ENCODE results near the gene TRIM63. TPM values are rescaled to one million over a fixed set of nuclear protein-coding genes. Genes with fewer than 3 reads are reported as not detected.

TRIM63 gene
- total RNA-seq, 1 experiment from 2014 or later: not detected

GRCh38 chr1:26058052-26058595 is 9.3 kb downstream of the TRIM63 start:
- peaks cover 17% of the 10 kb centered on the region for H3K27me3 Mint-ChIP-seq (ENCODE audit: low read depth)
- no peaks in the 10 kb centered on the region for H3K4me1 Mint-ChIP-seq
- ChIA-PET POLR2A (no interaction called here), CTCF (interaction anchor here (0.7 to 2.2 kb wide), 3 partner anchors 22 to 87 kb away, joined by 3 to 16 read pairs (median 4); no protein-coding TSS in a partner anchor)
- H3K9me3 Mint-ChIP-seq: no peaks in the 10 kb centered on the region
- H3K36me3 Mint-ChIP-seq: no peaks in the 10 kb centered on the region
- no peak for TF ChIP-seq ETV6 (CRISPR knock-in tag; IDR thresholded peaks at IDR 0.05)
- no peak for TF ChIP-seq ATF6 (CRISPR knock-in tag; IDR thresholded peaks at IDR 0.05)
- no peak for TF ChIP-seq ARID4B (CRISPR knock-in tag; IDR thresholded peaks at IDR 0.05; ENCODE audit: borderline replicate concordance)
- no peak for TF ChIP-seq USF2 (CRISPR knock-in tag; IDR thresholded peaks at IDR 0.05)
- TF ChIP-seq FOXP4 (CRISPR knock-in tag; IDR thresholded peaks at IDR 0.05): no peak
- TF ChIP-seq NR1H2 (CRISPR knock-in tag; IDR thresholded peaks at IDR 0.05): no peak
- TF ChIP-seq FOXJ3 (CRISPR knock-in tag; IDR thresholded peaks at IDR 0.05; ENCODE audit: borderline replicate concordance): no peak
- TF ChIP-seq ZNF121 (CRISPR knock-in tag; IDR thresholded peaks at IDR 0.05): no peak
- no peak for TF ChIP-seq ATF2 (CRISPR knock-in tag; IDR thresholded peaks at IDR 0.05; ENCODE audit: borderline replicate concordance, low read depth)
- TF ChIP-seq HMGXB4 (CRISPR knock-in tag; IDR thresholded peaks at IDR 0.05): no peak
- no peak for DNase-seq (ENCODE audit: low spot score)
- ATAC-seq: no peak
- no peak overlapping the region for H3K4me3 Mint-ChIP-seq
- H3K27ac Mint-ChIP-seq: no peak overlapping the region

- no peak overlapping the region for H3K27ac Mint-ChIP-seq
- no peaks in the 10 kb centered on the region for H3K36me3 Mint-ChIP-seq
- H3K9me3 Mint-ChIP-seq: no peaks in the 10 kb centered on the region
- no peaks in the 10 kb centered on the region for H3K4me1 Mint-ChIP-seq
- ATAC-seq: no peak
- CTCF ChIA-PET: interaction anchor here (4.4 kb wide), 1 partner anchor 21 kb away, joined by 27 read pairs; no protein-coding TSS in a partner anchor
- H3K27me3 Mint-ChIP-seq (ENCODE audit: low read depth): peaks cover 17% of the 10 kb centered on the region
- no peak for DNase-seq (ENCODE audit: low spot score)
- POLR2A ChIA-PET: no interaction called here
- H3K4me3 Mint-ChIP-seq: no peak overlapping the region
- no peak for TF ChIP-seq USF1 (CRISPR knock-in tag; IDR thresholded peaks at IDR 0.05)
- TF ChIP-seq CBFB (CRISPR knock-in tag; IDR thresholded peaks at IDR 0.05; ENCODE audit: low read depth): no peak
- TF ChIP-seq JUN (CRISPR knock-in tag; IDR thresholded peaks at IDR 0.05): no peak
- no peak for TF ChIP-seq RORB (CRISPR knock-in tag; IDR thresholded peaks at IDR 0.05)
- no peak for TF ChIP-seq MAX (CRISPR knock-in tag; IDR thresholded peaks at IDR 0.05)
- TF ChIP-seq ZNF317 (CRISPR knock-in tag; IDR thresholded peaks at IDR 0.05; ENCODE audit: borderline replicate concordance, low read depth): no peak
- TF ChIP-seq ZMAT4 (CRISPR knock-in tag; IDR thresholded peaks at IDR 0.05): no peak
- no peak for TF ChIP-seq ZNF232 (CRISPR knock-in tag; IDR thresholded peaks at IDR 0.05)
- TF ChIP-seq CDX4 (CRISPR knock-in tag; IDR thresholded peaks at IDR 0.05; ENCODE audit: borderline replicate concordance): no peak
Measured at GRCh38 chr1:26057189-26057588, 10.2 kb downstream of the TRIM63 start.
